Lower leg skin (tissue), 4 donors: ENCODE measurements around the gene MIDN. TPM values are rescaled to one million over a fixed set of nuclear protein-coding genes. Genes with fewer than 3 reads are reported as not detected.

Experiments
- DNase-seq, 2 donors: peaks; one replicate each; pipeline ENCODE4 v3.0.0-alpha.2; 2019; ENCODE audit warnings: low spot score in 2 of 2
- H3K4me3 ChIP-seq: fragments of 200-600 bp; sonication (generic); 2 replicates; pipeline ENCODE4 v1.5.1; 2017; ENCODE audit warnings: mild to moderate bottlenecking, low read depth; ENCODE audit not compliant: poor library complexity, severe bottlenecking
- POLR2A ChIP-seq, 2 donors: fragments of 450-650 bp; IDR thresholded peaks; one replicate each; pipeline ENCODE4 v1.6.1; 2016 to 2017; ENCODE audit warnings: antibody characterized with exemption in 2 of 2, mild to moderate bottlenecking in 1 of 2, moderate library complexity in 1 of 2
- WGBS, 2 donors: methylation state at CpG; one replicate each; pipeline ENCODE4 v1.1.5; 2018; 5-methylcytosine and 5-hydroxymethylcytosine counted together
- intact Hi-C: fragments of 100-400 bp; cut with DNase I; formaldehyde crosslinking; loops from one replicate; pipeline ENCODE4 v1.15.0; 2023; ENCODE audit warnings: low total_unique reads
- total RNA-seq, 4 donors: library from RNA; depleted of rRNA; stranded (reverse); fragments of >200 nt; gene quantifications; one replicate each; pipeline ENCODE4 v1.1.0, GENCODE V29; 2016
- TF ChIP-seq, protein P1 (sequence below), 3 donors: fragments of 450-650 bp; IDR thresholded peaks; one replicate each; pipeline ENCODE4 v1.5.1; 2016; ENCODE audit warnings: antibody characterized with exemption in 3 of 3, mild to moderate bottlenecking in 3 of 3, moderate library complexity in 2 of 3

Gene MIDN
- total RNA-seq, 4 donors from 2014 or later = 59.7 to 119 (median 78.7) TPM

DNA sequence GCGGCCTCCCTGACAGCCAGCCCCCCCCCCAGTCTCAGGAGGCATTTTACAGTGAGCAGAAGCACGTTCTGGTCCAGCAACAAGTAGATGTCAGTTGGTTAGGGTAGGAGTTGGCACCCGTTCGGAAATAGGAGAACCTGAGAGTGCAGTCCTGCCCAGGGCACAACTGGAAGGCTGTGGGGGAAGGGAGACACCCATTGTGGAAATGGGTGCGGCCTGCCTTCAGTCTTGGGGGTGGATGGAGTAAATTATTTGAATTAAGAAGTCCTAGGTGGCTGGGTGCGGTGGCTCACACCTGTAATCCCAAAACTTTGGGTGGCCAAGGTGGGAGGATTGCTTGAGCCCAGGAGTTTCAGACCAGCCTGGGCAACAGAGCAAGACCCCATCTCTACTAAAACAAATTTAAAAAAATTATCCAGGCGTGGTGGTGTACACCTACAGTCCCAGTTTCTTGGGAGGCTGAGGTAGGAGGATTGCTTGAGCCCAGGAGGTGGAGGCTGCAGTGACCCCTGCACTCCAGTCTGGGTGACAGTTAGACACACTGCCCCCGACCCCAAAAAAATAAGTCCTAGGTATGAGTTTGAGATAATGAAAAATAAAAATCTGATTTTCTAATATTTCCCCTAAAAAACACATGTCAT is 21.9 kb downstream of the MIDN start:
- peak overlapping the region; percentile 58 for H3K4me3 ChIP-seq
- 20 to 22% methylated on average over 8 of the region's 8 CpGs for WGBS, 2 donors
- TF ChIP-seq POLR2A (IDR thresholded peaks at IDR 0.05) = no peak
- TF ChIP-seq, protein P1, sequence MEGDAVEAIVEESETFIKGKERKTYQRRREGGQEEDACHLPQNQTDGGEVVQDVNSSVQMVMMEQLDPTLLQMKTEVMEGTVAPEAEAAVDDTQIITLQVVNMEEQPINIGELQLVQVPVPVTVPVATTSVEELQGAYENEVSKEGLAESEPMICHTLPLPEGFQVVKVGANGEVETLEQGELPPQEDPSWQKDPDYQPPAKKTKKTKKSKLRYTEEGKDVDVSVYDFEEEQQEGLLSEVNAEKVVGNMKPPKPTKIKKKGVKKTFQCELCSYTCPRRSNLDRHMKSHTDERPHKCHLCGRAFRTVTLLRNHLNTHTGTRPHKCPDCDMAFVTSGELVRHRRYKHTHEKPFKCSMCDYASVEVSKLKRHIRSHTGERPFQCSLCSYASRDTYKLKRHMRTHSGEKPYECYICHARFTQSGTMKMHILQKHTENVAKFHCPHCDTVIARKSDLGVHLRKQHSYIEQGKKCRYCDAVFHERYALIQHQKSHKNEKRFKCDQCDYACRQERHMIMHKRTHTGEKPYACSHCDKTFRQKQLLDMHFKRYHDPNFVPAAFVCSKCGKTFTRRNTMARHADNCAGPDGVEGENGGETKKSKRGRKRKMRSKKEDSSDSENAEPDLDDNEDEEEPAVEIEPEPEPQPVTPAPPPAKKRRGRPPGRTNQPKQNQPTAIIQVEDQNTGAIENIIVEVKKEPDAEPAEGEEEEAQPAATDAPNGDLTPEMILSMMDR (IDR thresholded peaks at IDR 0.05) = no peak
- intact Hi-C loops = no loop called here
- DNase-seq = peak in 1 of 2 donors; percentile 55

DNA sequence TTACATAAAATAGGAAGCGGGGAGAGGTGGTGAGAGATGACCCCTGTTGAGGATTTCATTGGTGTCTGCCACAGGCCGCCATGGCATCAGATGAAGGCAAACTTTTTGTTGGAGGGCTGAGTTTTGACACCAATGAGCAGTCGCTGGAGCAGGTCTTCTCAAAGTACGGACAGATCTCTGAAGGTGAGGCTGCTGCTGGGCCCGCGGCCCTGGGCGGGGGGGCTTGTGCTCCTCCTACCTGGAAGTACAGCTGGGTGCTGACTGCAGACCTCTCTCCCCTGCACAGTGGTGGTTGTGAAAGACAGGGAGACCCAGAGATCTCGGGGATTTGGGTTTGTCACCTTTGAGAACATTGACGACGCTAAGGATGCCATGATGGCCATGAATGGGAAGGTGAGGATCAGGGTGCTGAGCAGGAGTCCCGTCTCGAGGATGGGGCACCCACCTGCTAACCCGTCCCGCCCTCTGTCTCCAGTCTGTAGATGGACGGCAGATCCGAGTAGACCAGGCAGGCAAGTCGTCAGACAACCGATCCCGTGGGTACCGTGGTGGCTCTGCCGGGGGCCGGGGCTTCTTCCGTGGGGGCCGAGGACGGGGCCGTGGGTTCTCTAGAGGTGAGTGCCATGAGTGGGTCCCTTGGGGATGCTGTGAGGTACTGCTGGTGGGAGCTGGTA is 22.6 kb downstream of the MIDN start:
- TF ChIP-seq, protein P1 (IDR thresholded peaks at IDR 0.05) = no peak
- no peak for TF ChIP-seq POLR2A (IDR thresholded peaks at IDR 0.05)
- 42 to 44% methylated on average over 26 of the region's 26 CpGs for WGBS, 2 donors
- no peak overlapping the region for H3K4me3 ChIP-seq
- peak in 1 of 2 donors; percentile 91 for DNase-seq
- intact Hi-C loops = no loop called here

DNA sequence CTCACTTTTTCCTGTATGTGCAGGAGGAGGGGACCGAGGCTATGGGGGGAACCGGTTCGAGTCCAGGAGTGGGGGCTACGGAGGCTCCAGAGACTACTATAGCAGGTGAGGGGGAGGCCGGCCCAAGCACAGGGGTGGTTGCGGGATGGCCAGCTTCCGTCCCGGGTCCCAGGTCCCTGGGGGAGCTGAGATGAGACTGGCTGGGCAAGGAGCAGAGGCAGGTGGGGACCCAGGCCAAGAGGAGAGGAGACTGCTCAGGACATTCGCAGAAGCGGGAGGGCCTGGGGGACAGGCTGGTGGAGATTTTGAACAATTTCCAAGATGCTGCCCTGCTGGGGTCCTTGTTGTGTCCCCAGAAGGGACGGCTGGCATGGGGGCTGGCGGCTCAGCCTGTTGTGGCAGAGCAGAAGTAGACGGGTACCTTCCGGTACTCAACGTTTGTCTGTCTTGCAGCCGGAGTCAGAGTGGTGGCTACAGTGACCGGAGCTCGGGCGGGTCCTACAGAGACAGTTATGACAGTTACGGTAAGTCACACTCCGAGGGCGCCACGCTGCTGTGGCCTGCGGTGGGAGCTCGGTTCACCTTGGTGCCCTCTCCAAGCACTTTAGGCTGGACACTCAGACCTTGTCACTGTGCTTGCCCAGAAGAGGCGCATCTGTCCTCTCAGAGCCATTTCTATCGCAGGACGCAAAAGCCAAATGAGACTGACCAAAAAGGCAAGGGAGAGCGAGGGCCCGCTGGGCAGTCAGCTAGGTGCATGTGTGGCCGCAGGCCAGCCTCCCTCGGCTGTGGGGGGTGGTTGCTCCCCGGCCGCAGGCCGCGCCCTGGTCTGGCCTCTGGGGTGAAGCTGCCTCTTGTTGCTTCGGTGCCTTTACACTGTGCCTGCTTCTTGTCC is 23.4 kb downstream of the MIDN start:
- no peak overlapping the region for H3K4me3 ChIP-seq
- intact Hi-C loops = no loop called here
- peak in 1 of 2 donors; percentile 89 for DNase-seq
- TF ChIP-seq, protein P1 (IDR thresholded peaks at IDR 0.05) = no peak
- TF ChIP-seq POLR2A (IDR thresholded peaks at IDR 0.05) = no peak
- WGBS, 2 donors = 68 to 78% methylated on average over 34 to 37 of the region's 37 CpGs

DNA sequence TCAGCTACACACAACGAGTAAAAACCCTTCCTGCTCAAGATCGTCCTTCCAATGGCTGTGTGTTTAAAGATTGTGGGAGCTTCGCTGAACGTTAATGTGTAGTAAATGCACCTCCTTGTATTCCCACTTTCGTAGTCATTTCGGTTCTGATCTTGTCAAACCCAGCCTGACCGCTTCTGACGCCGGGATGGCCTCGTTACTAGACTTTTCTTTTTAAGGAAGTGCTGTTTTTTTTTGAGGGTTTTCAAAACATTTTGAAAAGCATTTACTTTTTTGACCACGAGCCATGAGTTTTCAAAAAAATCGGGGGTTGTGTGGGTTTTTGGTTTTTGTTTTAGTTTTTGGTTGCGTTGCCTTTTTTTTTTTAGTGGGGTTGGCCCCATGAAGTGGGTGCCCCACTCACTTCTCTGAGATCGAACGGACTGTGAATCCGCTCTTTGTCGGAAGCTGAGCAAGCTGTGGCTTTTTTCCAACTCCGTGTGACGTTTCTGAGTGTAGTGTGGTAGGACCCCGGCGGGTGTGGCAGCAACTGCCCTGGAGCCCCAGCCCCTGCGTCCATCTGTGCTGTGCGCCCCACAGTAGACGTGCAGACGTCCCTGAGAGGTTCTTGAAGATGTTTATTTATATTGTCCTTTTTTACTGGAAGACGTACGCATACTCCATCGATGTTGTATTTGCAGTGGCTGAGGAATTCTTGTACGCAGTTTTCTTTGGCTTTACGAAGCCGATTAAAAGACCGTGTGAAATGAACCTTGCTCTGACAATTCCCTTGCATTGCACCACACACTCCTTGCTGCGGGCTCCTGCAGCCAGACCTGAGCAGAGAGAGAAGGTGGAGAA is 24.3 kb downstream of the MIDN start:
- DNase-seq = no peak
- 77 to 80% methylated on average over 33 of the region's 33 CpGs for WGBS, 2 donors
- TF ChIP-seq, protein P1 (IDR thresholded peaks at IDR 0.05) = no peak
- TF ChIP-seq POLR2A (IDR thresholded peaks at IDR 0.05) = no peak
- intact Hi-C loops = no loop called here
- no peak overlapping the region for H3K4me3 ChIP-seq
